Upper lobe of left lung (tissue), 6 donors: ENCODE measurements around the gene ADAMTS16. TPM values are rescaled to one million over a fixed set of nuclear protein-coding genes. Genes with fewer than 3 reads are reported as not detected.

Experiments used
- ATAC-seq, 2 donors: fragments of 200-7000 bp; cut with Tn5 transposase; one replicate each; pipeline ENCODE4 v1.9.1; 2022; ENCODE audit warnings: mild to moderate bottlenecking in 2 of 2, moderate library complexity in 2 of 2; ENCODE audit not compliant: low FRiP score in 2 of 2
- DNase-seq, 2 donors: peaks; one replicate each; pipeline ENCODE4 v3.0.0-alpha.2; 2019 to 2020
- H3K27ac ChIP-seq, 4 donors: fragments of 200-600 bp; sonication (generic); one replicate each; pipeline ENCODE4 v1.5.1; 2016 to 2019
- H3K27me3 ChIP-seq, 4 donors: fragments of 200-600 bp; sonication (generic); one replicate each; pipeline ENCODE4 v1.5.1; 2017 to 2019
- H3K36me3 ChIP-seq, 4 donors: fragments of 200-600 bp; sonication (generic); one replicate each; pipeline ENCODE4 v1.5.1; 2016 to 2019
- H3K4me1 ChIP-seq, 4 donors: fragments of 200-600 bp; sonication (generic); one replicate each; pipeline ENCODE4 v1.5.1; 2018 to 2019
- H3K4me3 ChIP-seq, 4 donors: fragments of 200-600 bp; sonication (generic); one replicate each; pipeline ENCODE4 v1.5.1; 2017 to 2019; ENCODE audit warnings: mild to moderate bottlenecking in 2 of 4, moderate library complexity in 1 of 4
- H3K9me3 ChIP-seq, 4 donors: fragments of 200-600 bp; sonication (generic); one replicate each; pipeline ENCODE4 v1.5.1; 2018 to 2019
- CTCF ChIP-seq, 6 experiments: fragments of 450-650 bp in 4 of 6; fragments of 200-600 bp in 2 of 6; sonication (generic) in 2 of 6; IDR thresholded peaks; one replicate each; pipeline ENCODE4 v1.5.1; 2016 to 2019; ENCODE audit warnings: antibody characterized with exemption in 6 of 6
- EP300 ChIP-seq, 4 donors: sonication (generic); formaldehyde crosslinking; IDR thresholded peaks; one replicate each; pipeline ENCODE4 v1.5.1; 2017; ENCODE audit warnings: antibody characterized with exemption in 4 of 4, control low read depth in 2 of 4
- POLR2A ChIP-seq, 4 donors: fragments of 450-650 bp; IDR thresholded peaks; one replicate each; pipeline ENCODE4 v1.5.1; 2016 to 2017; ENCODE audit warnings: antibody characterized with exemption in 4 of 4, mild to moderate bottlenecking in 2 of 4
- POLR2AphosphoS5 ChIP-seq, 2 donors: sonication (generic); formaldehyde crosslinking; IDR thresholded peaks; one replicate each; pipeline ENCODE4 v1.5.1; 2017; ENCODE audit warnings: antibody characterized with exemption in 2 of 2
- WGBS, 2 donors: methylation state at CpG; one replicate each; pipeline ENCODE4 v1.1.5; 2017 to 2018; 5-methylcytosine and 5-hydroxymethylcytosine counted together
- total RNA-seq, 6 donors: library from RNA; depleted of rRNA in 4 of 6; stranded (reverse); fragments of >200 nt in 4 of 6; gene quantifications; one replicate each; pipeline versions ENCODE4 v1.1.0 to v1.2.1, GENCODE V29; 2016 to 2021
- donor health status: DM: no; HTN: no; CAD: no; lungs with moderate emphysema.
- donor health status: DM: no; HTN: yes; CAD: no; lungs with severe emphysema.

The ADAMTS16 gene
- total RNA-seq, 6 donors from 2014 or later: 0.29 to 3.0 TPM; not detected in 4

- ATAC-seq: no peak
- no peak for TF ChIP-seq POLR2A (IDR thresholded peaks at IDR 0.05)
- TF ChIP-seq CTCF (IDR thresholded peaks at IDR 0.05): no peak
- TF ChIP-seq POLR2AphosphoS5 (IDR thresholded peaks at IDR 0.05): no peak
- no peak for TF ChIP-seq EP300 (IDR thresholded peaks at IDR 0.05)
- Histone ChIP-seq H3K36me3 (no peaks in the 10 kb centered on the region), H3K4me1 (no peaks in the 10 kb centered on the region), H3K4me3 (no peak overlapping the region), H3K9me3 (no peaks in the 10 kb centered on the region), H3K27me3 (no peaks in the 10 kb centered on the region), H3K27ac (no peak overlapping the region)
- no peak for DNase-seq
- WGBS, 2 donors: 65 to 72% methylated on average over 3 of the region's 3 CpGs
These were observed 138.8 kb downstream of the ADAMTS16 start for GRCh38 chr5:5278815-5279381.

- H3K36me3 ChIP-seq: no peaks in the 10 kb centered on the region
- DNase-seq (no peak), ATAC-seq (no peak)
- H3K9me3 ChIP-seq: no peaks in the 10 kb centered on the region
- H3K4me1 ChIP-seq: no peaks in the 10 kb centered on the region
- no peak overlapping the region for H3K27ac ChIP-seq
- TF ChIP-seq POLR2AphosphoS5 (IDR thresholded peaks at IDR 0.05) (no peak), EP300 (IDR thresholded peaks at IDR 0.05) (no peak), POLR2A (IDR thresholded peaks at IDR 0.05) (no peak), CTCF (IDR thresholded peaks at IDR 0.05) (no peak)
- H3K4me3 ChIP-seq: no peak overlapping the region
- WGBS, 2 donors: 89 to 98% methylated on average over 3 of the region's 3 CpGs
- H3K27me3 ChIP-seq: no peaks in the 10 kb centered on the region
These were observed 145.8 kb downstream of the ADAMTS16 start for GRCh38 chr5:5285906-5286305.

- WGBS, 2 donors: 86 to 92% methylated on average over 9 of the region's 9 CpGs
- TF ChIP-seq EP300 (IDR thresholded peaks at IDR 0.05) (no peak), POLR2AphosphoS5 (IDR thresholded peaks at IDR 0.05) (no peak), CTCF (IDR thresholded peaks at IDR 0.05) (no peak), POLR2A (IDR thresholded peaks at IDR 0.05) (no peak)
- no peak for ATAC-seq
These were observed 147.3 kb downstream of the ADAMTS16 start for GRCh38 chr5:5287419-5287818.

GRCh38 chr5:5288201-5288600 lies 148.1 kb downstream of the ADAMTS16 start:
- Histone ChIP-seq H3K4me1 (peaks cover 0 to 4% (median 0%) of the 10 kb centered on the region in 4 donors), H3K36me3 (no peaks in the 10 kb centered on the region), H3K4me3 (no peak overlapping the region), H3K27ac (no peak overlapping the region), H3K27me3 (no peaks in the 10 kb centered on the region), H3K9me3 (no peaks in the 10 kb centered on the region)
- DNase-seq: no peak
- WGBS, 2 donors: 57 to 69% methylated on average over 8 of the region's 8 CpGs
- TF ChIP-seq POLR2AphosphoS5 (IDR thresholded peaks at IDR 0.05): no peak
- TF ChIP-seq CTCF (IDR thresholded peaks at IDR 0.05): no peak
- TF ChIP-seq EP300 (IDR thresholded peaks at IDR 0.05): no peak
- no peak for TF ChIP-seq POLR2A (IDR thresholded peaks at IDR 0.05)
- no peak for ATAC-seq

More at GRCh38 chr5:5287419-5287818, 147.3 kb downstream of the ADAMTS16 start:
- H3K4me1 ChIP-seq: peaks cover 0 to 4% (median 0%) of the 10 kb centered on the region in 4 donors
- H3K27ac ChIP-seq: no peak overlapping the region
- no peaks in the 10 kb centered on the region for H3K36me3 ChIP-seq
- no peak overlapping the region for H3K4me3 ChIP-seq
- DNase-seq: no peak
- no peaks in the 10 kb centered on the region for H3K27me3 ChIP-seq
- H3K9me3 ChIP-seq: no peaks in the 10 kb centered on the region

DNA sequence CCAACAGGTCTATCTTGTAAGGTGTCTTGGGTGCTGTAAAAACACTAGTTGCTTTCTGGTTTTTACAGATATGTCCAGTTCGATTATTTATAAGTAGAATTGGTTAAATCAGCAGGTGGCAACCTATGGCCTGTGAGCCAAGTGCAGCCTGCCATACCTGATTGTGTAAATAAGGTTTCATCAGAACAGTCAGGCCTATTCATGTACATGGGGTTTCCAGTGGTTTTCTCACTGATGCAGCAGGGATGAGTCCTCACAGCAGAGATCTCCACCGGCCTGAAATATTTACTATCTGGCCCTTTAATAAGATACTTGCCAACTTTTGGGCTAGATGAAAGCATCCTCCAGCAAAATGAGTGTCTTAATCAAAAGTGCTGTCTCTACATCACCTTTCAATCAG lies 149.4 kb downstream of the ADAMTS16 start:
- 91 to 93% methylated on average over 2 of the region's 2 CpGs for WGBS, 2 donors
- peaks cover 0 to 4% (median 0%) of the 10 kb centered on the region in 4 donors for H3K4me1 ChIP-seq
- ATAC-seq: no peak
- no peak overlapping the region for H3K4me3 ChIP-seq
- no peak for DNase-seq
- H3K27ac ChIP-seq: no peak overlapping the region
- no peak for TF ChIP-seq POLR2AphosphoS5 (IDR thresholded peaks at IDR 0.05)
- no peak for TF ChIP-seq POLR2A (IDR thresholded peaks at IDR 0.05)
- TF ChIP-seq CTCF (IDR thresholded peaks at IDR 0.05): no peak
- TF ChIP-seq EP300 (IDR thresholded peaks at IDR 0.05): no peak
- H3K36me3 ChIP-seq: no peaks in the 10 kb centered on the region
- H3K9me3 ChIP-seq: no peaks in the 10 kb centered on the region
- no peaks in the 10 kb centered on the region for H3K27me3 ChIP-seq
